NCI-H2227 (cell line): ENCODE measurements around the gene TUBA4B.

Experiments
- DNase-seq: peaks from one replicate; lab custom pipeline; 2025; ENCODE audit not compliant: unreplicated experiment; lab: John Stamatoyannopoulos, UW

Gene TUBA4B

DNA sequence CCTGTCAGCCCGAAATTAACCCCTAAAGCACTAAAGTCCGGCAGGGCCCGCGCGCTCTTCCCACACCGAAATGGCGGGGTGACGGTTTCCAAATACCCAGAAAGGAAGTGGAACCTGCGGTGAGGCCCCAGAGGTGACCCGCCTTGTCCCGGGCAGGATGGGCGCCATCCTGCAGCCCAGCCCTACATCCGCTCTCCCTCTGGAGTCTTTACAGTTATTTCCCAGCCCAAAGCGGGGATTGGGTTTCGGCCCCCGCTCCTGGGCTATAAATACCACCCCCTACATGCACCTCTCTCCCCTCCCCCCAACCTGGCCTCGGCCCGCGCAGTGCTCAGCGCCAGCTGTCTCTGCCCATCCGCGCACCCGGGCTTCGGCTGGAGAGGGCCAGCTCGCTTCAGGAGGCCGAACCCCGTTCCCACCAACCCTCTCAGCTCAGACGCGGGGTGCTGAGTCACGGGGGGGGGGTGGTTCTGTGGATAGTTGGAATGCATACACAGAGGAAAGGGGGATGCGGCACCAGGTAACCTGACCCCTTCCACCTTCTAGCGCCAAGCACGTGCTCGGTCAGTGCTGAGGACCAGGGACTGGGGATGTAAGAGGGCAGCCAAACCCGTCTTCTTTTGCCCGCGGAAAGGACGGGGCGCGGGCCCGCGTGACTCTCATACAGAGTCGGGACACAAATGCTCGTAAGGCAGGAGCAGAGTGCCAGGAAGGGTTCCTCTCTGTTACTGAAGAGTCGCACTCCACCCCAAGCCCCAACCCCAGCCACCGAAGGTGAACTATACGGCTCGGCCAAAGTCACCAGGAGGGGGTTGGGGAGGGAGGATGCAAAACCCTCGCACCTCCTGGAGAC lies at the start of gene TUBA4B:
TSS of gene TUBA4B (plus strand) at position 344 of the 853 bp plus-strand sequence. CDS start at position 509, 165 bp downstream.
- DNase-seq, result peak; percentile 15

DNA sequence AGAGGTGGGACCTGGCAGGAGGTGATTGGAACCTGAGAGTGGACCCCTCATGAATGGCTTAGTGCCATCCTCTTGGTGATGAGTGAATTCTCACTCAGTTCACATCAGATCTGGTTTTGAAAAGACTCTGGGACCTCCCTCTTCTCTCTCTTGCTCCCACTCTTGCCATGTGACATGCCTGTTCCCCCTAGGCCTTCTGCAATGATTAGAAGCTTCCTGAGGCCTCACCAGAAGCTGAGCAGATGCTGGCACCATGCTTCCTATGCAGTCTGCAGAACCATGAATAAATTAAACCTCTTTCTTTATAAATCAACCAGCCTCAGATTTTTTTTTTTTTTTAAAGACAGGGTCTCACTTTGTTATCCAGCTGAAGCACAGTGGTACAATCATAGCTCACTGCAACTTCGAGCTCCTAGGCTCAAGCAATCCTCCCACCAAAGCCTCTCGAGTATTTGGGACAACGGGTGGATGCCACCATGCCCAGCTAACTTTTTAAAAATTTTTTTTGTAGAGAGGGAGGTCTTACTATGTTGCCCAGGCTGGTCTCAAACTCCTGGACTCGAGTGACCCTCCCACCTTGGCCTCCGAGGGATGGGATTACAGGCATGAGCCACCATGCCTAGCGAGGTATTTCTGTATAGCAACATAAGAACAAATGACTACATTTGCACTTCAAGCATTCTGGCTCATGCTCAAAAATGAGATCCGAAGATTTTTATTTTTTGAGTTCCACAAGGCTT lies 48.4 kb upstream of the TUBA4B start:
- no peak for DNase-seq

DNA sequence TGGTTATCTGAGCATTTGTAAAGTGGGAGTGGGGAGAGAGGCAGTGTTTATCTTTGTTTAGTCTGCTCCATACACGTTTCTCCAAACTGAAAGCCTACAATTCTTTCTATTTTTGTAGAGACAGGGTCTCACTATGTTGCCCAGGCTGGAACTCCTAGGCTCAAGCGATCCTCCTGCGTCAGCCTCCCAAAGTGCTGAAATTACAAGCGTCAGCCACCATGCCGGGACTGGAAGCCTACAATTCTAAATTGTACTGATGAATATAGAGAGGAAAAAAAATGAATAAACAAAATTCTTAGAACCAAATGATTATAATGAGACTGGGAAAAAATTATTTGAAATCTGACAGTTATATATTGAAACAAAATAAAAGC lies 47.9 kb upstream of the TUBA4B start:
- DNase-seq, result no peak

DNA sequence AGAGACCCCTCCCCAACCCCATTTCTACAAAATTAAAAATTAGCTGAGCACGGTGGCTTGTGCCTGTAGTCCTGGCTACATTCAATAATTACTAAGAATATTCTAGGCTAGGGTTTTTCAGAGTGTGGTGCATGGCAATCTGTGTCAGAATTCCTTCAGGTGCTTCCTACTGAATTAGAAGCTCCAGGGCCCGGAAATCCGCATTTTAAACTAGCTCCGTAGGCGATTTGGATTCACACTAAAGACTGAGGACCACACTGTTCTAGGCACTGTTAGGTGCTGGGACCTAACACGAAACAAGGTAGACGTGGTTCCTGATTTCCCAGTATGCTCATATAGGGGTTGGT lies 47.1 kb upstream of the TUBA4B start:
- DNase-seq, result no peak

DNA sequence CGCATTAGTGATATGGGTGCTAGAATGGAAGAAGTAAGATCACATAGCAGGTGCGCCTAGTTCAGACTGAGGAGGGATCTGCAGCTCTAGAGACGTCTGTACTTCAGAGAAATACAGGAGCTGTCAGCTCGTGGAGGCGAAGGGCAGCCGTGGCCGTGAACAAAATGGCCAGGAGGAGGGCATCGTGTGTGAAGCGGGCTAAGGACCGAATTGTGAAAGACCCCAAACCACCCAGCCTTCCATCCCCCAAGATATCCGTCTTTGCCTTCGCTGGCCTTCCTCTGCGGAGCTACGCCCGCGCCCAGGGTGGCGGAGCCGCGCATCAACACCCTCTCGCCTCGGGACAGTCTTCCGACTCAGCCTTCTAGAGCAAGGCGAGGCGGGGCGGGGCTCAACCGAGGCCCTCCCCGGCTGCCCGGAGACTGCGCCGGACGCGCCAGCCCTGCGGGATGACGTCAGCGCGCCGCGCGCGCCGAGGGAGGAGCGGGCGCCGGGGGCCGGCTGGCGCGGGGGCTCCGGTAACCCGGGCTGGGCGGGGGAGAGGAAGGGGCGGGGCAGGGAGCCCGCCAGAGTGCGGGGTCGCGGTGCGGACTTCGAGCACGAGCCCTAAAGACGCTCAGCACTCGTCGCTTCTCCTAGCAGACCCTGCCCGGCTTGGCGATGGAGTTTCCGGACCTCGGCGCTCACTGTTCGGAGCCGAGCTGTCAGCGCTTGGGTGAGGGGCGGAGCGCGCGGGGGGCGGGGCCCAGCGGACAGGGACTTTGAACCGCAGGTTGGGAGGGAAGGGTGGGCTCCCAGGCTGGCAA lies 46.5 kb upstream of the TUBA4B start, which contains the start of gene ZFAND2B:
TSS of gene ZFAND2B (plus strand) at position 455 of the 806 bp plus-strand sequence. CDS start at position 661, 206 bp downstream.
- peak; percentile 98 for DNase-seq

DNA sequence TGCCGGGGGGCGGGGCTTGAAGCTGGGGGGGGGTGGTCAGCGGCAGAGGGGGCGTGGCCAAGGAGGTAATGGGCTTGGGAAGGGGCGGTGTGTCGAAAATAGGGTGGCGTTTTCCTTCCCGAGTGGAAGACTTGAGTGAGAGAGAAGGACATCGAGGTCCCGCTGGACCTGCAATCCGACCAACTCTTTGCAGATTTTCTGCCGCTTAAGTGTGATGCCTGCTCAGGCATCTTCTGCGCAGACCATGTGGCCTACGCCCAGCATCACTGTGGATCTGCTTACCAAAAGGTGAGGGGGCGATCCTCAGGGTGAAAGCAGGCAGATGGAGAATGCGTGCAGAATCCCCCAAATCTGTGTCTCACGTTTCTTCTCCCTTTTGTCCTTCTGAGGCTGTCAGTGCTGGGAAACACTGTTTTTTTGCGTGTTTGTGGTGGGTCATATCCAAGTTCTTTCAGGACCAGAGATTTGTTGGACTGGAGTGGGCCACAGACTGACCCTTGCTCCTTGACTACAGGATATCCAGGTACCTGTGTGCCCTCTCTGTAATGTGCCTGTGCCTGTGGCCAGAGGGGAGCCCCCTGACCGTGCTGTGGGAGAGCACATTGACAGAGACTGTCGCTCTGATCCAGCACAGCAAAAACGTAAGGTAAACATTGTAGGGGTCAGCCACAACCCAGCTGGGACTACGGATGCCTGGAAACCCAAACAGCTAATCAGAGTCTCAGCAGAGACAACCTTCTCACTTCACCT lies 45.7 kb upstream of the TUBA4B start:
- no peak for DNase-seq

DNA sequence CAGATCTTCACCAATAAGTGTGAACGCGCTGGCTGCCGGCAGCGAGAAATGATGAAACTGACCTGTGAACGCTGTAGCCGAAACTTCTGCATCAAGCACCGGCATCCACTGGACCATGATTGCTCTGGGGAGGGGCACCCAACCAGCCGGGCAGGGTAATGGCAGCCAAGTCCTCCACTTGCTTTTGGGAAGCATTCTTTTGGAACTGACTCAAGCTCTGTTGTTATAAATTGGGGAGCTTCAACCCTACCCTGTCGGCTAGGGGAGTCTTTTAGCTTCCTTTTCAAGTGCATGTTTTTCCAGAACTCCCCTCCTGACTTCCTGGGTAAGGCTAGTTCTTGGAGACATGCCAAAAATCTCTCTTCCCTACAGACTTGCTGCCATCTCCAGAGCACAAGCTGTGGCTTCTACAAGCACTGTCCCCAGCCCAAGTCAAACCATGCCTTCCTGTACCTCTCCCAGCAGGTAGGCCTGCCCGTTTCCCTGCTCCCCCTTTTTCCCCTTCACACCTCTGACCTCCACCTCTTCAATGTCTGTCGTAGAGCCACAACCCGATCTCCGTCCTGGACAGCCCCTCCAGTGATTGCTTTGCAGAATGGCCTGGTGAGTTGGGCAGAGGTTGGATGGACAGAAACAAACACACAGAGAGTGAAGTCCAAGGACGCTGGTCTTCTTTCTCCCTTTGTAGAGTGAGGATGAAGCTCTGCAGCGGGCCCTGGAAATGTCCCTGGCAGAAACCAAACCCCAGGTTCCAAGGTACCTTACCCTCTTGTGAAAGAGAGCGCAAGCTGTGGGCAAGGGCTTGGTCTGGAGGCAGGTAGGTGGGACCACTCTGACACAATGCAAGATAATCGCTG lies 44.9 kb upstream of the TUBA4B start:
- DNase-seq, result peak; percentile 67

- DNase-seq, result no peak
Measured at GRCh38 chr2:219209236-219210195, 43.5 kb upstream of the TUBA4B start.

DNA sequence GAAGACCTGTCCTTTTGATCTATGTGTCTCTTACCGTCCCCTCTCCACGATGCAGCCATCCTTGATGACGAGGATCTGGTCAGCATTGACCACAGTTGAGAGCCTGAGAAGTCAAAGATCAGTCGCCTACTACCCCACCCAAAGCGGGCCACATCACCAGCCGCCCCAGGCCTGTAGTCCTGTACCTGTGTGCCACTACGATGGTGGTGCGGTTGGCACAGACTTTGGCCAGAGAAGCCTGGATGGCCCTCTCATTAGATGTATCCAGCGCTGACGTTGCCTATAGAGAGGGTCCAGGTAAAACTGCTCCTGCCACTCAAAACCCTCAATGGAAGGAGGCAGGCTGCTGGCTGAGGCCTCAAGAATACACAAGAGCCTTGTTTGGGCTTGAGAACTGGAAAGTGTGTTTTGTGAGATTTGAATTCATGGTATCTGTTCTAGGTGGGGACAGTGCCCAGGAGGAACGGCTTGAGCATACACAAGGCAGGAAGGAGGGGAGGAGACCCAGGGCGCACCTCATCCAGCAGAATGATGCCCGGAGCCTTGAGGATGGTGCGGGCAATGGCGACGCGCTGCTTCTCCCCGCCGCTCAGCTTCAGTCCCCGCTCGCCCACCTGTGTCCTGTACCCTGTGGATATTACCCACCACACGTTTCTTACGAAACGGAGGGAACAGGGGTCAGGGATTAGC lies 42.7 kb upstream of the TUBA4B start:
- no peak for DNase-seq

DNA sequence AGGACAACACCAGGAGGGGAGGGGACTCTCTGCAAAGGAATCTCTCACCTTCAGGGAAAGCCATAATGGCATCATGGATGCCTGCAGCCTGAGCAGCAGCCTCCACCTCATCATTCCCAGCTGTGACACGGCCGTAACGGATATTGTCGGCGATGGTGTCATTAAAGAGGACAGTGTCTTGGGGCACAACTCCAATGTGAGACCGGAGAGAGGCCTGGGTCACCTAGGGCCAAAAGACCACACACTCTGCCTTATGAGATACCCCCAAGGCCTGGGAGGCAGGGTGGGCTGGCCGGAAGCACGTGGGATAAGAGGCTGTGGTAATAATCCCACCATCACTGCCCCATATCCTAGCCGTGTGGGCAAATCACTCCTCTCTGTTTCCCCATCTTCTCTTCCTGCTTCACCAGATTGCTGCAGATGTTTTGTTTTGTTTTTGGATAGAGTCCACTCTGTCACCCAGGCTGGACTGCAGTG lies 42.1 kb upstream of the TUBA4B start:
- DNase-seq, result no peak

- no peak for DNase-seq
Measured at GRCh38 chr2:219213026-219213415, 40.0 kb upstream of the TUBA4B start.

DNA sequence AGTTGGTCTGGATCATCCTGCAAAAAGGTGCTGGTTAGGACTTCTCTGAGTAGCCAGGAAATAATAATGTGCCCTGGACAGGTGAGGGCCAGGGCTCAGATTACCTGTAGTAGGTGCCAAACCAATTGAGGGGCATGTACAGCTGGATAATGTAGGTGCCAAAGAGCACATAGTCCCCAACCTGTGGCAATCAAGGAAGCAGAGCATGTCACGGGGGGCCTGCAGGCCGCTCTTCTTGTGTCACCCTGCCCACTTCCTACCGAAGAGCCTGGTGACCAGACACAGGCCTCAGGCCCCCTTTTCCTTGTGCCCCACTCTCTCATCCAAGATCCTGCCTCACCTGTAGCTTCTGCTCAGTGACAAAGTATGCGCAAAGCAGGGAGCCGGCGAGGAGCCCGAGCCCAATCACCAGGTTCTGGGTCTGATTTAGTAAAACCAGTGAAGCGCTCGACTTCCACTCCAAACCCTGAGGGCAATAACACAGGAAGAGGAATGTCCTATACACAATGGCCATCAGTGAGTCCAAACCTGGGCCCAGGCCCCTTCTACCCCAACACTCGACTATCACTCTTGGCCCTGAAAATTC lies 39.5 kb upstream of the TUBA4B start:
- DNase-seq, result no peak

DNA sequence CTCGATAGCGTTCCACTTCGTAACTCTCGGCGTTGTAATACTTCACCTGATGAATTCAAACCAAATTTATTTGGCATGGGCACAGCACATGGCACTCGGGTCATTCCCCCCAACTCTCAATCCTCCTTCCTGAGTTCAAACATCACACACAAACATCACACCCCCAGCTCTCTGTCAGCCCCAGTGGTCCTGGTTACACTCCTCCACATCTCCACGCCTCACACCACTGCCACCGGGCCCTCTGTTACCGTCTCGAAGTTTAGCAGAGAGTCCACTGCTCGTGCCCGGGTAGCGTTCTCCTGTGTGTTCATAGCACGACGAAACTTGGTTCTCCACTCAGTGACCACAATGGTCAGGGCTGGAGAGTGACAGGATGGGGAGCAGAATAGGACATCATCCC lies 38.9 kb upstream of the TUBA4B start:
- DNase-seq, result no peak

- no peak for DNase-seq
Measured at GRCh38 chr2:219214786-219215185, 38.3 kb upstream of the TUBA4B start.

GRCh38 chr2:219215871-219216534 lies 37.0 kb upstream of the TUBA4B start:
- DNase-seq, result no peak

- DNase-seq, result no peak
Measured at GRCh38 chr2:219216535-219216915, 36.5 kb upstream of the TUBA4B start.

DNA sequence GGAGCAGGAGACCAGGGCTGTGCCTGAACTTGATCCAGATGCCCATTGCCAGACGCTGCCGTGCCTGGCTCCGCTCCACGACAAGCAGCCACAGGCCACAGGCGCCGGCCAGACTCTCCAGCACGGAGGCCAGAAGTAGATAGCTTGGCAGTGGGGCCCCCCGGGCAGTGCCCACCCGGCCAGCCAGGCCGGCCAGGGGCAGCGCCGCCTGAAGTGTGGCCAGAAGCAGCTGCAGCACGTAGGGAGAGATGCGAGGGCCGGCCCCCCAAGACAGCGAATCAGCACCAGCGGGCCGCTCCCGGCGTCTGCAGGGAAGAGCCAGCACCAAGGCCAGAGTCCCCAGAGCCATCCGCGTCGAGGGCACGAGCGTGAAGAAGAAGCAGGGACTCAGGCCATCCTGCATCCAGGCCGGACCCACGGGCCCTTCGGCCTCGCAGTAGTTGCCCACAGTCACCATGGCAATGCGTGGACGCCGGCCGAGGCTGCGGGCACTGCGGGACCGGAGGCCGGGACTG lies 34.8 kb upstream of the TUBA4B start:
- peak; percentile 77 for DNase-seq
